HepG2 (cell line): ENCODE data around the gene FAM169A. TPM values are rescaled to one million over a fixed set of nuclear protein-coding genes. Genes with fewer than 3 reads are reported as not detected.

ENCODE experiments used
- CHD2 ChIP-seq: IDR thresholded peaks from 2 replicates; pipeline ENCODE4 v1.6.1; 2011; ENCODE audit warnings: low read depth, low read length, improper control_type of control experiment
- GLI4 ChIP-seq: sonication (generic); formaldehyde crosslinking; IDR thresholded peaks from 2 replicates; pipeline ENCODE4 v1.5.1; 2020; ENCODE audit warnings: missing genetic modification reagents, mild to moderate bottlenecking, moderate library complexity, borderline replicate concordance
- GZF1 ChIP-seq: sonication (generic); formaldehyde crosslinking; IDR thresholded peaks from 2 replicates; pipeline ENCODE4 v1.5.1; 2020; ENCODE audit warnings: mild to moderate bottlenecking, missing genetic modification reagents
- SMAD3 ChIP-seq: sonication (generic); formaldehyde crosslinking; IDR thresholded peaks from 2 replicates; pipeline ENCODE4 v1.4.0; 2020; ENCODE audit warnings: missing genetic modification reagents
- SNAI1 ChIP-seq: sonication (generic); formaldehyde crosslinking; IDR thresholded peaks from 2 replicates; pipeline ENCODE4 v1.5.0; 2020; ENCODE audit warnings: mild to moderate bottlenecking, missing genetic modification reagents, borderline replicate concordance
- ZBTB37 ChIP-seq: sonication (generic); formaldehyde crosslinking; IDR thresholded peaks from 2 replicates; pipeline ENCODE4 v1.4.0; 2020; ENCODE audit warnings: mild to moderate bottlenecking, missing genetic modification reagents
- ZNF224 ChIP-seq: sonication (generic); formaldehyde crosslinking; IDR thresholded peaks from 2 replicates; pipeline ENCODE4 v1.5.0; 2020; ENCODE audit warnings: mild to moderate bottlenecking, missing genetic modification reagents
- ZNF281 ChIP-seq: sonication (generic); formaldehyde crosslinking; IDR thresholded peaks from 2 replicates; pipeline ENCODE4 v1.4.0; 2020; ENCODE audit warnings: missing genetic modification reagents, borderline replicate concordance
- ZNF326 ChIP-seq: sonication (generic); formaldehyde crosslinking; IDR thresholded peaks from 2 replicates; pipeline ENCODE4 v1.4.0; 2020; ENCODE audit warnings: missing genetic modification reagents, borderline replicate concordance
- ZNF543 ChIP-seq: sonication (generic); formaldehyde crosslinking; IDR thresholded peaks from 2 replicates; pipeline ENCODE4 v1.4.0; 2020; ENCODE audit warnings: mild to moderate bottlenecking, missing genetic modification reagents
- ZNF567 ChIP-seq: sonication (generic); formaldehyde crosslinking; IDR thresholded peaks from 2 replicates; pipeline ENCODE4 v1.8.1; 2023; ENCODE audit warnings: mild to moderate bottlenecking, missing genetic modification reagents, borderline replicate concordance
- ZNF576 ChIP-seq: sonication (generic); formaldehyde crosslinking; IDR thresholded peaks from 2 replicates; pipeline ENCODE4 v1.4.0; 2020; ENCODE audit warnings: mild to moderate bottlenecking, missing genetic modification reagents
- ZNF841 ChIP-seq: sonication (generic); formaldehyde crosslinking; IDR thresholded peaks from 2 replicates; pipeline ENCODE4 v1.8.1; 2023; ENCODE audit warnings: missing genetic modification reagents, borderline replicate concordance
- polyA plus RNA-seq, 8 experiments: library from polyadenylated mRNA; depleted of rRNA in 3 of 8; stranded (reverse) in 7 of 8; unstranded in 1 of 8; fragments of >200 nt; fragmentation: Illumina TruSeq in 4 of 8; extraction: Trizol in 4 of 8; gene quantifications; 2 replicates each; pipeline versions ENCODE4 v1.2.1 to v1.2.3, GENCODE V29; 2011 to 2016; ENCODE audit warnings: low read depth in 4 of 8, missing spikeins in 1 of 8, mixed read lengths in 1 of 8; ENCODE audit not compliant: insufficient read depth in 1 of 8
- total RNA-seq, 5 experiments: library from RNA; depleted of rRNA; stranded (reverse); fragments of >200 nt; fragmentation: Illumina TruSeq; extraction: Trizol; gene quantifications; 2 replicates each; pipeline ENCODE4 v1.2.3, GENCODE V29; 2016; ENCODE audit warnings: low read depth in 1 of 5
- TF ChIP-seq, protein P1 (sequence below): IDR thresholded peaks from 2 replicates; pipeline ENCODE4 v1.6.1; 2012; ENCODE audit warnings: low read depth, low read length, improper control_type of control experiment
- TF ChIP-seq, protein P2 (sequence below): sonication (generic); formaldehyde crosslinking; IDR thresholded peaks from 2 replicates; pipeline ENCODE4 v1.4.0; 2020; ENCODE audit warnings: missing genetic modification reagents
- TF ChIP-seq, protein P3 (sequence below): sonication (generic); formaldehyde crosslinking; IDR thresholded peaks from 2 replicates; pipeline ENCODE4 v1.9.0; 2021; ENCODE audit warnings: missing genetic modification reagents, borderline replicate concordance

FAM169A gene
- total and polyA plus RNA-seq, 2 of the 13 experiments (the other 11 are each of a cell fraction or from before 2014, with no cell fraction given) = 21.1 to 110 TPM

DNA sequence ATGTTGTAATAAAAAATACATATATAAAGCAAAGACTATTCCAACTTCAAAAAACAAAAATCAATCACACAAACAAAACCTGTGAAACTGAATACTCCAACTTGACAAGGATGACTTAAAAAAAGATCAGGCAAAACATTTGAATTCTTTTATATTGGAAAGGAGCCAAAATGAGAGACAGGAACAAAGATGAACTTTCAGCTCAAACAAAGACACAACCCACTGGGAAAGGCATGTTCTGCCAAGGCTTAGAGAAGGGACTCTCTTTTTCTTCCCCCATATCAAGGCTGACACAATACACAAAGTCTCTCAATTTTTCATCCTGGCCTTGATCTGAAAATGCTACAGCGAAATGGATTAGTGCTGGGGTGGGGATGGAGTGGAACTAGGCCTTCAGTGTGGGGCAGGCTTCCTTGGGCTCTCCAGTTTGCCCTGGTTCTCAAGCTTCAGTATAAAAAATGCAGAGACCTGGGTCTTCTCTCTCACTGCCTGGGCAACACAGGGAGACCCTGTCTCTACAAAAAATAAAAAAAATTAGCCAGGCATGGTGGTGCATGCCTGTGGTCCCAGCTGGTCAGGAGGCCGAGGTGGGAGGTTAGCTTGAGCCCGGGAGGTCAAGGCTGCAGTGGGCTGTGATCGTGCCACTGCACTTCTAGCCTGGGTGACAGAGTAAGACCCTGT, 11.6 kb upstream of the FAM169A start (continued):
- TF ChIP-seq CHD2 (no peak), ZNF543 (CRISPR knock-in tag) (no peak), ZNF567 (CRISPR knock-in tag) (no peak), ZNF326 (no peak), GZF1 (CRISPR knock-in tag) (no peak), ZNF841 (no peak), ZNF224 (no peak), SMAD3 (CRISPR knock-in tag) (no peak), ZNF576 (CRISPR knock-in tag) (no peak), SNAI1 (CRISPR knock-in tag) (no peak), ZBTB37 (CRISPR knock-in tag) (no peak), ZNF281 (no peak), GLI4 (CRISPR knock-in tag) (no peak)
- TF ChIP-seq, protein P1, sequence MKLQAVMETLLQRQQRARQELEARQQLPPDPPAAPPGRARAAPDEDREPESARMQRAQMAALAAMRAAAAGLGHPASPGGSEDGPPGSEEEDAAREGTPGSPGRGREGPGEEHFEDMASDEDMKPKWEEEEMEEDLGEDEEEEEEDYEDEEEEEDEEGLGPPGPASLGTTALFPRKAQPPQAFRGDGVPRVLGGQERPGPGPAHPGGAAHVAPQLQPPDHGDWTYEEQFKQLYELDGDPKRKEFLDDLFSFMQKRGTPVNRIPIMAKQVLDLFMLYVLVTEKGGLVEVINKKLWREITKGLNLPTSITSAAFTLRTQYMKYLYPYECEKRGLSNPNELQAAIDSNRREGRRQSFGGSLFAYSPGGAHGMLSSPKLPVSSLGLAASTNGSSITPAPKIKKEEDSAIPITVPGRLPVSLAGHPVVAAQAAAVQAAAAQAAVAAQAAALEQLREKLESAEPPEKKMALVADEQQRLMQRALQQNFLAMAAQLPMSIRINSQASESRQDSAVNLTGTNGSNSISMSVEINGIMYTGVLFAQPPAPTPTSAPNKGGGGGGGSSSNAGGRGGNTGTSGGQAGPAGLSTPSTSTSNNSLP = no peak; the same call in 1 of the 2 replicates
- TF ChIP-seq, protein P2, sequence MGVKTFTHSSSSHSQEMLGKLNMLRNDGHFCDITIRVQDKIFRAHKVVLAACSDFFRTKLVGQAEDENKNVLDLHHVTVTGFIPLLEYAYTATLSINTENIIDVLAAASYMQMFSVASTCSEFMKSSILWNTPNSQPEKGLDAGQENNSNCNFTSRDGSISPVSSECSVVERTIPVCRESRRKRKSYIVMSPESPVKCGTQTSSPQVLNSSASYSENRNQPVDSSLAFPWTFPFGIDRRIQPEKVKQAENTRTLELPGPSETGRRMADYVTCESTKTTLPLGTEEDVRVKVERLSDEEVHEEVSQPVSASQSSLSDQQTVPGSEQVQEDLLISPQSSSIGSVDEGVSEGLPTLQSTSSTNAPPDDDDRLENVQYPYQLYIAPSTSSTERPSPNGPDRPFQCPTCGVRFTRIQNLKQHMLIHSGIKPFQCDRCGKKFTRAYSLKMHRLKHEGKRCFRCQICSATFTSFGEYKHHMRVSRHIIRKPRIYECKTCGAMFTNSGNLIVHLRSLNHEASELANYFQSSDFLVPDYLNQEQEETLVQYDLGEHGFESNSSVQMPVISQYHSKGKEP (CRISPR knock-in tag) = no peak
- TF ChIP-seq, protein P3, sequence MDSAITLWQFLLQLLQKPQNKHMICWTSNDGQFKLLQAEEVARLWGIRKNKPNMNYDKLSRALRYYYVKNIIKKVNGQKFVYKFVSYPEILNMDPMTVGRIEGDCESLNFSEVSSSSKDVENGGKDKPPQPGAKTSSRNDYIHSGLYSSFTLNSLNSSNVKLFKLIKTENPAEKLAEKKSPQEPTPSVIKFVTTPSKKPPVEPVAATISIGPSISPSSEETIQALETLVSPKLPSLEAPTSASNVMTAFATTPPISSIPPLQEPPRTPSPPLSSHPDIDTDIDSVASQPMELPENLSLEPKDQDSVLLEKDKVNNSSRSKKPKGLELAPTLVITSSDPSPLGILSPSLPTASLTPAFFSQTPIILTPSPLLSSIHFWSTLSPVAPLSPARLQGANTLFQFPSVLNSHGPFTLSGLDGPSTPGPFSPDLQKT (CRISPR knock-in tag) = no peak
